Stimulated activated CD4-positive, alpha-beta T cell treated with anti-CD3 and anti-CD28 coated beads, Interleukin-2, amount 100 ng/mL, for 48 hours (primary cell): ENCODE results near the gene DAPK1.

Experiments used
- DNase-seq, 2 donors: peaks; one replicate each; pipeline ENCODE4 v3.0.0-alpha.2; 2020

Gene DAPK1

GRCh38 chr9:87519461-87519860, 21.8 kb downstream of the DAPK1 start:
- DNase-seq, result no peak

- DNase-seq, result no peak
Observed at GRCh38 chr9:87520172-87520683, 22.6 kb downstream of the DAPK1 start.

- DNase-seq, result no peak
Observed at GRCh38 chr9:87521834-87522233, 24.2 kb downstream of the DAPK1 start.

- no peak for DNase-seq
Observed at GRCh38 chr9:87524061-87524460, 26.4 kb downstream of the DAPK1 start.

- no peak for DNase-seq
Observed at GRCh38 chr9:87525546-87526303, 28.1 kb downstream of the DAPK1 start.

- DNase-seq, result no peak
Observed at GRCh38 chr9:87527211-87527916, 29.7 kb downstream of the DAPK1 start.

GRCh38 chr9:87528969-87529368, 31.3 kb downstream of the DAPK1 start:
- DNase-seq, result no peak

GRCh38 chr9:87529671-87530070, 32.0 kb downstream of the DAPK1 start:
- DNase-seq, result no peak

GRCh38 chr9:87530716-87531115, 33.0 kb downstream of the DAPK1 start:
- no peak for DNase-seq

GRCh38 chr9:87531370-87532295, 34.0 kb downstream of the DAPK1 start:
- DNase-seq, result no peak

GRCh38 chr9:87533271-87533670, 35.6 kb downstream of the DAPK1 start:
- DNase-seq, result no peak

- no peak for DNase-seq
Observed at GRCh38 chr9:87534036-87534435, 36.4 kb downstream of the DAPK1 start.

GRCh38 chr9:87534957-87535356, 37.3 kb downstream of the DAPK1 start:
- DNase-seq, result no peak

- DNase-seq, result peak; percentile 2 to 6
Observed at GRCh38 chr9:87535817-87536539, 38.3 kb downstream of the DAPK1 start.

- no peak for DNase-seq
Observed at GRCh38 chr9:87537625-87538024, 40.0 kb downstream of the DAPK1 start.

GRCh38 chr9:87540444-87541105, 42.9 kb downstream of the DAPK1 start:
- no peak for DNase-seq

- no peak for DNase-seq
Observed at GRCh38 chr9:87541663-87542062, 44.0 kb downstream of the DAPK1 start.

GRCh38 chr9:87542141-87542540, 44.5 kb downstream of the DAPK1 start:
- DNase-seq, result no peak

GRCh38 chr9:87543251-87543650, 45.6 kb downstream of the DAPK1 start:
- no peak for DNase-seq

GRCh38 chr9:87545858-87546257, 48.2 kb downstream of the DAPK1 start:
- DNase-seq, result no peak

- DNase-seq, result no peak
Observed at GRCh38 chr9:87546704-87547103, 49.0 kb downstream of the DAPK1 start.

GRCh38 chr9:87547671-87548081, 50.0 kb downstream of the DAPK1 start:
- DNase-seq, result no peak
